A549 (cell line): ENCODE data around the gene JAKMIP1. TPM values are rescaled to one million over a fixed set of nuclear protein-coding genes. Genes with fewer than 3 reads are reported as not detected.

Source experiments
- ATAC-seq, 2 experiments: fragments of 200-7000 bp in 1 of 2; fragments of >200 bp in 1 of 2; cut with Nextera tagmentation in 1 of 2; cut with Tn5 transposase in 1 of 2; 3 replicates each; pipeline versions ENCODE4 v1.8.0 to v1.9.1; 2018 to 2020; ENCODE audit warnings: mild to moderate bottlenecking in 1 of 2, moderate library complexity in 1 of 2
- CTCF ChIA-PET: fragments of 300-600 bp; sonication (Branson Sonifier 250); formaldehyde crosslinking; extraction: SDS; loops from one replicate; lab custom pipeline; 2021; ENCODE audit warnings: antibody characterized with exemption, inconsistent platforms; lab: Yijun Ruan, JAX
- POLR2A ChIA-PET: fragments of 350-600 bp; formaldehyde crosslinking; extraction: SDS; loops from one replicate; lab custom pipeline; 2021; ENCODE audit warnings: antibody characterized with exemption, inconsistent platforms; lab: Yijun Ruan, JAX
- DNase-seq, 2 experiments: peaks; one replicate each; pipeline versions ENCODE4 v3.0.0 to v3.0.0-alpha.2; 2011 to 2016; ENCODE audit warnings: low read depth in 1 of 2, low spot score in 1 of 2
- FAIRE-seq: peaks from 2 replicates; lab custom pipeline; 2011; peaks lifted over from hg19 to GRCh38; lab: Jason Lieb, UNC
- H3K27ac ChIP-seq, 2 experiments: fragments of >200 bp; sonication (Bioruptor Twin); formaldehyde crosslinking; 3 replicates each; pipeline ENCODE4 v1.5.1; 2016 to 2017
- H3K4me1 ChIP-seq: fragments of >200 bp; sonication (Bioruptor Twin); formaldehyde crosslinking; 3 replicates; pipeline ENCODE4 v1.6.1; 2016
- H3K4me2 ChIP-seq: fragments of >200 bp; sonication (Bioruptor Twin); formaldehyde crosslinking; 3 replicates; pipeline ENCODE4 v1.6.1; 2016
- H3K4me3 ChIP-seq: fragments of >200 bp; sonication (Bioruptor Twin); formaldehyde crosslinking; 3 replicates; pipeline ENCODE4 v1.5.1; 2016
- H3K9me3 ChIP-seq: fragments of >200 bp; sonication (Bioruptor Twin); formaldehyde crosslinking; 3 replicates; pipeline ENCODE4 v1.6.1; 2016
- CBX2 ChIP-seq: fragments of 200-600 bp; sonication (generic); IDR thresholded peaks from 2 replicates; pipeline ENCODE4 v1.6.1; 2016; ENCODE audit warnings: low read depth, mild to moderate bottlenecking, borderline replicate concordance
- CEBPB ChIP-seq, 2 experiments: fragments of >200 bp in 1 of 2; sonication (Bioruptor Twin) in 1 of 2; formaldehyde crosslinking in 1 of 2; IDR thresholded peaks; 2 replicates each; pipeline ENCODE4 v1.6.1; 2012 to 2016
- FOSB ChIP-seq: fragments of 250-450 bp; sonication (Bioruptor Pico); IDR thresholded peaks from 2 replicates; pipeline ENCODE4 v1.5.0; 2020; ENCODE audit warnings: mild to moderate bottlenecking, moderate library complexity
- KDM1A ChIP-seq: fragments of 200-600 bp; sonication (generic); IDR thresholded peaks from 2 replicates; pipeline ENCODE4 v1.6.1; 2016; ENCODE audit warnings: low read depth, mild to moderate bottlenecking
- MYC ChIP-seq: IDR thresholded peaks from 2 replicates; pipeline ENCODE4 v1.6.1; 2012; ENCODE audit warnings: mild to moderate bottlenecking, inconsistent platforms, low read length, improper control_type of control experiment, borderline replicate concordance
- PHF8 ChIP-seq: fragments of 200-600 bp; sonication (generic); IDR thresholded peaks from 2 replicates; pipeline ENCODE4 v1.6.1; 2016; ENCODE audit warnings: low read depth, mild to moderate bottlenecking, antibody characterized with exemption, moderate library complexity, borderline replicate concordance
- RNF2 ChIP-seq: fragments of 200-600 bp; sonication (generic); IDR thresholded peaks from 2 replicates; pipeline ENCODE4 v1.6.1; 2016; ENCODE audit warnings: low read depth, mild to moderate bottlenecking, antibody characterized with exemption, moderate library complexity, borderline replicate concordance
- ZC3H11A ChIP-seq: fragments of 450-650 bp; IDR thresholded peaks from 2 replicates; pipeline ENCODE4 v1.6.1; 2014; ENCODE audit warnings: antibody characterized with exemption, mild to moderate bottlenecking
- WGBS: methylation state at CpG from one replicate; pipeline ENCODE4 v1.1.6; 2017; ENCODE audit errors: missing lambda C conversion rate; 5-methylcytosine and 5-hydroxymethylcytosine counted together
- polyA minus RNA-seq: library from RNA; depleted of rRNA, polyadenylated mRNA; stranded (reverse); fragments of >200 nt; gene quantifications from 2 replicates; pipeline ENCODE4 v1.2.3, GENCODE V29; 2011; rRNA and poly(A)+ RNA removed
- polyA plus RNA-seq, 4 experiments: library from polyadenylated mRNA; depleted of rRNA in 3 of 4; stranded (reverse); fragments of >200 nt; fragmentation: RNase III in 1 of 4; extraction: RNeasy Plus Mini Kit Qiagen cat#74134 plus additional on column Dnase treatment in 1 of 4; gene quantifications; 2 replicates in 3 of 4; 3 replicates in 1 of 4; pipeline ENCODE4 v1.2.3, GENCODE V29; 2011 to 2017
- TF ChIP-seq, protein P1 (sequence below): IDR thresholded peaks from 2 replicates; pipeline ENCODE4 v1.6.1; 2012
- TF ChIP-seq, protein P2 (sequence below): IDR thresholded peaks from 2 replicates; pipeline ENCODE4 v1.6.1; 2012; ENCODE audit warnings: low read depth, borderline replicate concordance
- TF ChIP-seq, protein P3 (sequence below): fragments of 150-350 bp; IDR thresholded peaks from 2 replicates; pipeline ENCODE4 v1.6.1; 2014; ENCODE audit warnings: low read depth, mild to moderate bottlenecking, low read length
- TF ChIP-seq, protein P4 (sequence below): fragments of >200 bp; sonication (Bioruptor Twin); formaldehyde crosslinking; IDR thresholded peaks from 3 replicates; pipeline ENCODE4 v1.5.1; 2016
- TF ChIP-seq, protein P5 (sequence below): fragments of 250-450 bp; sonication (Bioruptor Pico); IDR thresholded peaks from 2 replicates; pipeline ENCODE4 v1.5.0; 2021; ENCODE audit warnings: mild to moderate bottlenecking, moderate library complexity, borderline replicate concordance

JAKMIP1 gene
- polyA plus RNA-seq (2011; rRNA removed) (not detected in 2 replicates), polyA plus RNA-seq (2017; fragmentation: RNase III; extraction: RNeasy Plus Mini Kit Qiagen cat#74134 plus additional on column Dnase treatment) (not detected in 3 replicates), polyA minus RNA-seq (not detected in 2 replicates)
- polyA plus RNA-seq (2012; cell fraction: cytosol; rRNA removed): not detected in 2 replicates
- 0.05 TPM in 1 of 2 replicates, not detected in the other for polyA plus RNA-seq (2012; cell fraction: nucleus; rRNA removed)

DNA sequence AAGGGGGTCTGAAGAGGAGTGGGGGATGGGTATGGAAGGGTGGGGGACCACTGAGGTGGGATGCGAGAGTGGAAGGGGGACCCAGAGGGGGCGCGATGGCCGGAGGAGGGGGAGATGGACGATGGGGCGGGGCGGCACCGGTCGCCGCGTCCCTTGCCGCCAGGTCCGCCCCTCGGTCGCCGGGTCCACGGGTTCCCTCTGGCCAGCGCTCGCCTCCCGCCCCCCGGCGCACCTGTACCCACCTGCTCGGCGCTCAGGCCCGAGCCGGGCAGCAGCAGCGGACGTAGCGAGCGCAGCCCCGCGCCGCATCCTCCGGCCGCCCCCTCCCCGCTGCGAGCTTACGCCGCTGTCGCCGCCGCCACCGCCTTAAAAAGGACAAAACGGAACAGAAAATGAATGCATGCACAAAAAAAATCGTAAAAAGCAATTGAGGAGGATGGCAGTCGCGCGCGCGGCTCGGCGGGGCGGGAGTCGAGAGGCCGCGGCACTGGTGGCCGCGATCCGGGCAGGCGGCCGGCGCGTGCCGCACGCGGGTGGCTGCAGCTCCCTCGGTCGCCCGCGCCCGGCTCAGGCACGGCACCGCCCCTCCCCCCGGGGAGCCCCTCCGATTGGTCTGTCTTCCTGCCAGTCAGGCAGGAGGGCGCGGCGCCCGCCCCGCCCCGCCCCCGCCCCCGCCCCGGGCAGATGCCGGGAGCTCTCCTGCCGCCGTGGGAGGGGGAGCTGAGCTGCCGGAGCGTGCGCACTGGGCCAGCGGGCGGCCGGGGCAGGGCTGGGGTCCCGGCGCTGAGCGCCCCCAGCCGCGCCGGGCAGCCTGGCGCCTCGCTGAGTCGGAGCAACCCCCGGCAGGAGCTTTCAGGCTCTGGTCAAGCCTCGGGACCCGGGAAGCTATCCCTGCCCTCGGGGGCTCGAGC lies at the start of gene JAKMIP1:
TSS of gene JAKMIP1 (minus strand) at position 539 of the 911 bp plus-strand sequence. CDS start 87,699 bp downstream, outside the sequence.
- Histone ChIP-seq H3K4me1 (peaks cover 15% of the 10 kb centered on the region), H3K4me2 (peak within 1 kb of the TSS; percentile 99)
- DNase-seq: peak; percentile 55 to 57
- no peak for FAIRE-seq
- POLR2A ChIA-PET: no interaction called here
- TF ChIP-seq MYC: no peak
- 0 out of 2 replicates have a peak, but pooled peaks have one; percentile 41 for TF ChIP-seq RNF2
- TF ChIP-seq, protein P1, sequence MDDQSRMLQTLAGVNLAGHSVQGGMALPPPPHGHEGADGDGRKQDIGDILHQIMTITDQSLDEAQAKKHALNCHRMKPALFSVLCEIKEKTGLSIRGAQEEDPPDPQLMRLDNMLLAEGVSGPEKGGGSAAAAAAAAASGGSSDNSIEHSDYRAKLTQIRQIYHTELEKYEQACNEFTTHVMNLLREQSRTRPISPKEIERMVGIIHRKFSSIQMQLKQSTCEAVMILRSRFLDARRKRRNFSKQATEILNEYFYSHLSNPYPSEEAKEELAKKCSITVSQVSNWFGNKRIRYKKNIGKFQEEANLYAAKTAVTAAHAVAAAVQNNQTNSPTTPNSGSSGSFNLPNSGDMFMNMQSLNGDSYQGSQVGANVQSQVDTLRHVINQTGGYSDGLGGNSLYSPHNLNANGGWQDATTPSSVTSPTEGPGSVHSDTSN: peak; percentile 62; the same call in 1 of the 2 replicates
- TF ChIP-seq, all 56 proteins: peak for 2
- Histone ChIP-seq H3K4me3 (peak within 1 kb of the TSS; percentile 62), H3K9me3 (no peaks in the 10 kb centered on the region; the same call in 2 of the 3 replicates), H3K27ac (peak within 1 kb of the TSS in 1 of 2 experiments; percentile 73; a peak in 2 of 6 replicates)
- CTCF ChIA-PET: interaction anchor here (0.6 kb wide), 2 partner anchors 19 to 173 kb away, joined by 3 read pairs; no protein-coding TSS in a partner anchor
- peak; percentile 52 to 58; a peak in 4 of 6 replicates for ATAC-seq
- WGBS: 3% methylated on average over 40 of the region's 107 CpGs

DNA sequence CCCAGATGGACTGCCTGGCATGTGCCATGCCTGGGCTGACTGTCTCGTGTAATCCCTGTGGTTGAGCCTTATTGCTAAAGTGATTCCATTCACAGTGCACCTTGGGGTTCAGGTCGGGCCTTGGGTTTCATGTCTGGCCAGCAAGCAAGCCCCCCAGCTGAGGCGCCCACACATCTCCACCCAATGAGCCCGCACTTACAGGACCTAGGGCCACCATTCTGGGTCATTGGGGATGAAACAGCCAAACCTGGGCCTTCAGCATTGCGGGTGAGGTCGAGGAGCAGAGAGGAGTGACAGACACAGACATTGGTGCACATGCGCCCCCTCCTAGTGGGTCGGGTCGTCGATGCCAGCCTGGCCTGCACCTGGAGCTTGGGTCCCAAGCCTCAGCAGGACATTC lies 48.0 kb upstream of the JAKMIP1 start:
- POLR2A ChIA-PET: no interaction called here
- ATAC-seq: no peak
- TF ChIP-seq, protein P2, sequence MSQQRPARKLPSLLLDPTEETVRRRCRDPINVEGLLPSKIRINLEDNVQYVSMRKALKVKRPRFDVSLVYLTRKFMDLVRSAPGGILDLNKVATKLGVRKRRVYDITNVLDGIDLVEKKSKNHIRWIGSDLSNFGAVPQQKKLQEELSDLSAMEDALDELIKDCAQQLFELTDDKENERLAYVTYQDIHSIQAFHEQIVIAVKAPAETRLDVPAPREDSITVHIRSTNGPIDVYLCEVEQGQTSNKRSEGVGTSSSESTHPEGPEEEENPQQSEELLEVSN: no peak
- TF ChIP-seq CEBPB (IDR thresholded peaks at IDR 0.05) (no peak), PHF8 (no peak), FOSB (CRISPR knock-in tag) (no peak), CBX2 (no peak), MYC (no peak), ZC3H11A (no peak), KDM1A (no peak)
- TF ChIP-seq, protein P3, sequence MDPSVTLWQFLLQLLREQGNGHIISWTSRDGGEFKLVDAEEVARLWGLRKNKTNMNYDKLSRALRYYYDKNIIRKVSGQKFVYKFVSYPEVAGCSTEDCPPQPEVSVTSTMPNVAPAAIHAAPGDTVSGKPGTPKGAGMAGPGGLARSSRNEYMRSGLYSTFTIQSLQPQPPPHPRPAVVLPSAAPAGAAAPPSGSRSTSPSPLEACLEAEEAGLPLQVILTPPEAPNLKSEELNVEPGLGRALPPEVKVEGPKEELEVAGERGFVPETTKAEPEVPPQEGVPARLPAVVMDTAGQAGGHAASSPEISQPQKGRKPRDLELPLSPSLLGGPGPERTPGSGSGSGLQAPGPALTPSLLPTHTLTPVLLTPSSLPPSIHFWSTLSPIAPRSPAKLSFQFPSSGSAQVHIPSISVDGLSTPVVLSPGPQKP: no peak
- TF ChIP-seq, protein P4, sequence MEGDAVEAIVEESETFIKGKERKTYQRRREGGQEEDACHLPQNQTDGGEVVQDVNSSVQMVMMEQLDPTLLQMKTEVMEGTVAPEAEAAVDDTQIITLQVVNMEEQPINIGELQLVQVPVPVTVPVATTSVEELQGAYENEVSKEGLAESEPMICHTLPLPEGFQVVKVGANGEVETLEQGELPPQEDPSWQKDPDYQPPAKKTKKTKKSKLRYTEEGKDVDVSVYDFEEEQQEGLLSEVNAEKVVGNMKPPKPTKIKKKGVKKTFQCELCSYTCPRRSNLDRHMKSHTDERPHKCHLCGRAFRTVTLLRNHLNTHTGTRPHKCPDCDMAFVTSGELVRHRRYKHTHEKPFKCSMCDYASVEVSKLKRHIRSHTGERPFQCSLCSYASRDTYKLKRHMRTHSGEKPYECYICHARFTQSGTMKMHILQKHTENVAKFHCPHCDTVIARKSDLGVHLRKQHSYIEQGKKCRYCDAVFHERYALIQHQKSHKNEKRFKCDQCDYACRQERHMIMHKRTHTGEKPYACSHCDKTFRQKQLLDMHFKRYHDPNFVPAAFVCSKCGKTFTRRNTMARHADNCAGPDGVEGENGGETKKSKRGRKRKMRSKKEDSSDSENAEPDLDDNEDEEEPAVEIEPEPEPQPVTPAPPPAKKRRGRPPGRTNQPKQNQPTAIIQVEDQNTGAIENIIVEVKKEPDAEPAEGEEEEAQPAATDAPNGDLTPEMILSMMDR: no peak
- TF ChIP-seq, protein P5, sequence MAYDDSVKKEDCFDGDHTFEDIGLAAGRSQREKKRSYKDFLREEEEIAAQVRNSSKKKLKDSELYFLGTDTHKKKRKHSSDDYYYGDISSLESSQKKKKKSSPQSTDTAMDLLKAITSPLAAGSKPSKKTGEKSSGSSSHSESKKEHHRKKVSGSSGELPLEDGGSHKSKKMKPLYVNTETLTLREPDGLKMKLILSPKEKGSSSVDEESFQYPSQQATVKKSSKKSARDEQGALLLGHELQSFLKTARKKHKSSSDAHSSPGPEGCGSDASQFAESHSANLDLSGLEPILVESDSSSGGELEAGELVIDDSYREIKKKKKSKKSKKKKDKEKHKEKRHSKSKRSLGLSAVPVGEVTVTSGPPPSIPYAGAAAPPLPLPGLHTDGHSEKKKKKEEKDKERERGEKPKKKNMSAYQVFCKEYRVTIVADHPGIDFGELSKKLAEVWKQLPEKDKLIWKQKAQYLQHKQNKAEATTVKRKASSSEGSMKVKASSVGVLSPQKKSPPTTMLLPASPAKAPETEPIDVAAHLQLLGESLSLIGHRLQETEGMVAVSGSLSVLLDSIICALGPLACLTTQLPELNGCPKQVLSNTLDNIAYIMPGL (CRISPR knock-in tag): no peak
- TF ChIP-seq, all 56 proteins: peak for 0
- CTCF ChIA-PET: interaction anchor here (0.7 to 17.5 kb wide), 8 partner anchors 14 to 298 kb away, joined by 3 to 408 read pairs (median 20); no protein-coding TSS in a partner anchor
- H3K4me1 ChIP-seq: no peaks in the 10 kb centered on the region
- no peak overlapping the region for H3K27ac ChIP-seq
- 17% methylated on average over 9 of the region's 10 CpGs for WGBS
- no peak for DNase-seq
- no peak for FAIRE-seq
- no peak overlapping the region for H3K4me3 ChIP-seq
- H3K9me3 ChIP-seq: 0 out of 3 replicates have a peak, but pooled peaks cover 3% of the 10 kb centered on the region
- H3K4me2 ChIP-seq: no peak overlapping the region
